SU-DHL-6 (cell line): ENCODE data around the gene KCNC4.

Experiments
- H2AFZ ChIP-seq: fragments of 200-600 bp; sonication (generic); 2 replicates; pipeline ENCODE4 v1.6.1; 2014; ENCODE audit warnings: low read depth, mild to moderate bottlenecking, moderate library complexity, mixed read lengths, antibody characterized with exemption, low read length; ENCODE audit not compliant: severe bottlenecking
- H3F3A ChIP-seq: fragments of 200-600 bp; shearing (Covaris generic); 2 replicates; pipeline ENCODE4 v1.6.0; 2016; ENCODE audit warnings: antibody characterized with exemption, mild to moderate bottlenecking; ENCODE audit not compliant: insufficient read depth
- H3K27ac ChIP-seq: fragments of 200-600 bp; sonication (generic); 2 replicates; pipeline ENCODE4 v1.5.1; 2016; ENCODE audit warnings: low read depth, mild to moderate bottlenecking, low read length, moderate library complexity, mixed read lengths
- H3K27me3 ChIP-seq: fragments of 200-600 bp; sonication (generic), shearing (Covaris generic); 2 replicates; pipeline ENCODE4 v1.6.0; 2014; ENCODE audit warnings: mild to moderate bottlenecking, low read length
- H3K36me3 ChIP-seq: fragments of 200-600 bp; sonication (generic); 2 replicates; pipeline ENCODE4 v1.6.1; 2014; ENCODE audit warnings: mild to moderate bottlenecking, low read length, mixed read lengths
- H3K4me2 ChIP-seq: fragments of 300-600, 200-600 bp; shearing (Covaris generic), sonication (generic); 2 replicates; pipeline ENCODE4 v1.6.0; 2014; ENCODE audit warnings: low read length, low read depth, mild to moderate bottlenecking; ENCODE audit not compliant: poor library complexity, severe bottlenecking
- H3K4me3 ChIP-seq: fragments of 200-600 bp; sonication (generic); 2 replicates; pipeline ENCODE4 v1.5.1; 2014; ENCODE audit warnings: antibody characterized with exemption, low read length, mild to moderate bottlenecking, mixed read lengths; ENCODE audit not compliant: insufficient read depth, poor library complexity, severe bottlenecking
- H3K79me2 ChIP-seq: fragments of 200-600 bp; sonication (generic); 2 replicates; pipeline ENCODE4 v1.6.1; 2014; ENCODE audit warnings: mild to moderate bottlenecking, low read length, moderate library complexity; ENCODE audit not compliant: insufficient read depth
- H3K9ac ChIP-seq: fragments of 200-600 bp; sonication (generic); 2 replicates; pipeline ENCODE4 v1.7.0; 2014; ENCODE audit warnings: mild to moderate bottlenecking, low read length
- H3K9me2 ChIP-seq: fragments of 200-600 bp; sonication (generic); replicated peaks from 2 replicates; pipeline ENCODE4 v1.6.1; 2014; ENCODE audit warnings: low read length; ENCODE audit not compliant: insufficient read depth
- H3K9me3 ChIP-seq: fragments of 200-600 bp; sonication (generic); 2 replicates; pipeline ENCODE4 v1.6.1; 2014; ENCODE audit warnings: low read length, mixed read lengths; ENCODE audit not compliant: insufficient read depth
- H4K20me1 ChIP-seq: fragments of 200-600 bp; sonication (generic); 2 replicates; pipeline ENCODE4 v1.6.1; 2014; ENCODE audit warnings: low read depth, mild to moderate bottlenecking, antibody characterized with exemption, low read length, moderate library complexity, mixed read lengths
- CTCF ChIP-seq: fragments of 200-600 bp; sonication (generic); IDR thresholded peaks from one replicate; pipeline ENCODE4 v1.5.1; 2017; ENCODE audit warnings: antibody characterized with exemption, mild to moderate bottlenecking, low read length, moderate library complexity; ENCODE audit not compliant: insufficient read depth, poor library complexity, severe bottlenecking
- EZH2phosphoT487 ChIP-seq: fragments of 200-600 bp; sonication (generic), shearing (Covaris generic); conservative IDR thresholded peaks from 2 replicates; pipeline ENCODE4 v1.6.1; 2018; ENCODE audit warnings: mild to moderate bottlenecking, antibody characterized with exemption, low read length, moderate library complexity, mixed read lengths

Gene KCNC4

GRCh38 chr1:110210604-110211495 lies 736 bp downstream of the KCNC4 start:
- peak overlapping the region; percentile 69 for H3K4me2 ChIP-seq
- no peak for TF ChIP-seq CTCF
- H4K20me1 ChIP-seq = no peaks in the 10 kb centered on the region
- no peaks in the 10 kb centered on the region for H3K79me2 ChIP-seq
- H3K27me3 ChIP-seq = no peaks in the 10 kb centered on the region
- H3F3A ChIP-seq = peaks cover 10% of the 10 kb centered on the region
- H3K36me3 ChIP-seq = no peaks in the 10 kb centered on the region
- peak overlapping the region; percentile 91 for H3K9ac ChIP-seq
- no peaks in the 10 kb centered on the region for H3K9me3 ChIP-seq
- H3K4me3 ChIP-seq = peak overlapping the region; percentile 75
- H3K9me2 ChIP-seq = no peaks in the 10 kb centered on the region
- peak overlapping the region; percentile 49 for H2AFZ ChIP-seq
- peak overlapping the region; percentile 73 for H3K27ac ChIP-seq

DNA sequence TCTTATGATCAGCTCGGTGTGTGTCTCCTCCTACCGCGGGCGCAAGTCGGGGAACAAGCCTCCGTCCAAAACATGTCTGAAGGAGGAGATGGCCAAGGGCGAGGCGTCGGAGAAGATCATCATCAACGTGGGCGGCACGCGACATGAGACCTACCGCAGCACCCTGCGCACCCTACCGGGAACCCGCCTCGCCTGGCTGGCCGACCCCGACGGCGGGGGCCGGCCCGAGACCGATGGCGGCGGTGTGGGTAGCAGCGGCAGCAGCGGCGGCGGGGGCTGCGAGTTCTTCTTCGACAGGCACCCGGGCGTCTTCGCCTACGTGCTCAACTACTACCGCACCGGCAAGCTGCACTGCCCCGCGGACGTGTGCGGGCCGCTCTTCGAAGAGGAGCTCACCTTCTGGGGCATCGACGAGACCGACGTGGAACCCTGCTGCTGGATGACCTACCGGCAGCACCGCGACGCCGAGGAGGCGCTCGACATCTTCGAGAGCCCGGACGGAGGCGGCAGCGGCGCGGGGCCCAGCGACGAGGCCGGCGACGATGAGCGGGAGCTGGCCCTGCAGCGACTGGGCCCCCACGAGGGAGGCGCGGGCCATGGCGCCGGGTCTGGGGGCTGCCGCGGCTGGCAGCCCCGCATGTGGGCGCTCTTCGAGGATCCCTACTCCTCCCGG lies 1.5 kb downstream of the KCNC4 start:
- TF ChIP-seq EZH2phosphoT487 (no peak), CTCF (no peak)
- Histone ChIP-seq H3F3A (peaks cover 10% of the 10 kb centered on the region), H3K4me2 (peak overlapping the region; percentile 69), H4K20me1 (no peaks in the 10 kb centered on the region), H3K4me3 (peak overlapping the region; percentile 75), H2AFZ (no peak overlapping the region), H3K27ac (no peak overlapping the region), H3K36me3 (no peaks in the 10 kb centered on the region), H3K9ac (peak overlapping the region; percentile 91), H3K27me3 (no peaks in the 10 kb centered on the region), H3K9me3 (no peaks in the 10 kb centered on the region), H3K9me2 (no peaks in the 10 kb centered on the region), H3K79me2 (no peaks in the 10 kb centered on the region)

DNA sequence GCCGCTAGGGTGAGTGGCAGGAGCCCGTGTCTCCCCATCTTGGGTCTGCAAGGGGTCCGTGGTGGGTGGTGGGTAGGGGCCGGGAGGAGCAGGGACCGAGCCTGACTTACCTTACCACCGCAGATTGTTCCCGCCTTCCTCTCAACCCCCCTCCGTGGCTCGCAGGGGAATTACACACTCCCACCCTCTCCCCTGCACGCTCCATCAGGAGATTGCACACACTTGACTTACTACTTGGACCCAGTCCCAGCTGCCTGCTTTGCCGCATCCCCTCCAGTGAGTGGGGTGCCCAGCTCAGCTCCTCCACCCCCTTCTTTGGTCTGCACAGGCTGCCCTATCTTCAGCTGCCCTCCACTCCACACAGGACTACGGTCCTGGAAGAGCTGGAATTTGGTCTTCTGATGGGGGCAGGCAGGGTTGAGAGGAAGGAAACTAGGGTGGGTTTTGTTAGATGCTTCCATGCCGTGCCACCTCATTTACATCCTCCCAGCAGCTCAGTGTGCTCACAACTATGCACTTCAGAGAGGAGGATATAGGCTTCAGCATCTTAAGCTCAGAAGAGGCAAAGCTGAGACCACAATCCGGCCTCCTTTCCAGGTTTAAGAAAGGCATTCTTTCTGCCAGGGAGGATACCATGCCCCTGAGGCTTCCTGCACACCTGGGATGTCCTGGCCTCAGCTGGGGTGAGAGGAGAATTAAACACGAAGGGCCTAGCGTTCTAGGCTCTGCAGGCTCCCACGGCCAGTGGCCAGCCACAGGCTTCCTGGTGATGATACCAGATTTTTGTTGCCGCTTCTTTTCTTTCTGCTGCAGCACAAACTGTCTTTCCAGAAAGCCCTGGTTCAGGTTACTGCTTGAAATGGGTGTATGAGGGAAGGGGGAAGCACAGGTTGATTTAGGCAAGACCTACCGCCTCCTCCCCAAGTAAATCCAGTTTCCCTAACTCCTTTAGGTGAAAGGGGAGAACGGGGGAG lies 2.3 kb downstream of the KCNC4 start:
- Histone ChIP-seq H3K79me2 (no peaks in the 10 kb centered on the region), H3K27ac (no peak overlapping the region), H4K20me1 (no peaks in the 10 kb centered on the region), H3F3A (peaks cover 10% of the 10 kb centered on the region), H3K27me3 (no peaks in the 10 kb centered on the region), H3K4me3 (peak overlapping the region; percentile 21), H3K9me3 (no peaks in the 10 kb centered on the region), H3K4me2 (peak overlapping the region; percentile 69), H3K9ac (peak overlapping the region; percentile 4; the same call in 1 of the 2 replicates), H3K36me3 (no peaks in the 10 kb centered on the region), H2AFZ (no peak overlapping the region), H3K9me2 (no peaks in the 10 kb centered on the region)
- TF ChIP-seq EZH2phosphoT487 = no peak
- no peak for TF ChIP-seq CTCF
